Activated effector memory CD4-positive, alpha-beta T cell treated with anti-CD3 and anti-CD28 coated beads, Interleukin-2, amount 50 U/mL, for 16 hours (primary cell): ENCODE data around the gene MRGPRX4.
"Not testable (repeated sequence)": the region's sequence is repeated elsewhere in the genome, so short reads cannot be mapped to it uniquely, and the experiment has no call there.

Experiments used
- DNase-seq: peaks from one replicate; pipeline ENCODE4 v3.0.0-alpha.2; 2020

The MRGPRX4 gene

GRCh38 chr11:18172666-18173065, at the start of gene MRGPRX4:
Gene MRGPRX4, plus strand, starts transcription at chr11:18172837. Its CDS starts 420 bp downstream, at chr11:18173257.
- no peak for DNase-seq

GRCh38 chr11:18131115-18131514, 41.5 kb upstream of the MRGPRX4 start:
- DNase-seq, result not testable (repeated sequence)

- DNase-seq, result no peak
Observed at GRCh38 chr11:18132341-18132740, 40.3 kb upstream of the MRGPRX4 start, which contains the start of gene MRGPRX3. Gene MRGPRX3, plus strand, starts transcription at chr11:18132571. Its CDS starts 4,632 bp downstream, at chr11:18137203.

DNA sequence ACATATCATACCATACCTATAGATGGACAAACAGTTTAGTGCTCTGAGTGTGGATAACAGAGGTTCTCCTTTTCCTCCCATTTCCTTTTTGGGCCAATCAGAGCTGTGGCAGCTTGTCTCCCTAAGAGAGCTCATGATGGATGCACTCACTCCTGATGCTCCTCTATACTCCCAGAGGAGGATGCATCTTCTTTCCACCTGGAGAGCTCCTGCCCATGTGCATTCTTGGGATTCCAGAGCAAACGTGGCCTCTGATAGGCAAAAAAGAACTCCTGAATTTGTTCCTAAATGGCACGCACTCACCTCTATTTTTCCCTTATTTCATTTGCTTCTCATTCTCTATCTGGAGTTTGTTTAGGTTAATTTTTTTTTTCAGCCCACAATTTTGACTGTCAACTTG, 37.3 kb upstream of the MRGPRX4 start:
- DNase-seq, result no peak

- no peak for DNase-seq
Observed at GRCh38 chr11:18137186-18137800, 35.3 kb upstream of the MRGPRX4 start.

DNA sequence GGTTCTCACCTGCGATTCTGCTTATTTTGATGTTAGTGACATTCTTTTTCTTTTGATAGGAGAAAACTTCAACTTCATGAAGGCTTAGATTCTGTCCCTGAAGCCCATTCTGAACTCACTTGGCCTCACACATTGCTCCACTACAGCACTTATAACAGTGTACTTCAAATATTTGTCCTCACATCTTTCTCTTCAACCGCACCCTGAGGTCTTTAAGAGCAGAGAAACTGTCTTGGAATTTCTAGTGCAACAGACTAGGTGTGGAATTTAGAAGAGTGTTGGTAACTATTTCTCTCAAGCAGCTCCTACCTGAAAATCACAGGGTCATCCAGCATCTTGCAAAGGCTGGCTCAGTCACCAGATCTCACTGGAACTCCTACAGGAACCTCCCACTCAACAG, 32.5 kb upstream of the MRGPRX4 start:
- DNase-seq, result no peak

- no peak for DNase-seq
Observed at GRCh38 chr11:18144243-18144642, 28.4 kb upstream of the MRGPRX4 start.

GRCh38 chr11:18145025-18145424, 27.6 kb upstream of the MRGPRX4 start:
- no peak for DNase-seq

- no peak for DNase-seq
Observed at GRCh38 chr11:18145837-18146236, 26.8 kb upstream of the MRGPRX4 start.

DNA sequence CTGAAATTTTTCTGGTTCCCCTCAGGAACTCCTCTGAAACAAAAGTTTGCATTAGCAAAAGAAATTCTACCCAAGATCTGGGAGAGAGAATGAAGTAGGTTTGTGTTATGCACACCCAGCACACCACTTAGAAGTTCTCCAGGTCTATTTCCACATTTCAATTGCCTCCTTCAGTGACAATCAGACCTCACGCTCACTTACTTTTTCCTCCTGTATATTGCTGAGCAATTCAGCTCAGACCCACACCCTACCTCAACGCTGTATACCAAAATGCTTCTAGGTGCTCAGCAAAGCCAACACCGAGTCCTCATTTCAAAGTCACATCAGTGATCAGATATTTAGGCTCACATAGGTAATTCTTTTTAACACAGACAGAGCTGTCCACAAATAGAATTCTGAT, 21.1 kb upstream of the MRGPRX4 start:
- no peak for DNase-seq

GRCh38 chr11:18168372-18168771, 4.3 kb upstream of the MRGPRX4 start:
- no peak for DNase-seq

DNA sequence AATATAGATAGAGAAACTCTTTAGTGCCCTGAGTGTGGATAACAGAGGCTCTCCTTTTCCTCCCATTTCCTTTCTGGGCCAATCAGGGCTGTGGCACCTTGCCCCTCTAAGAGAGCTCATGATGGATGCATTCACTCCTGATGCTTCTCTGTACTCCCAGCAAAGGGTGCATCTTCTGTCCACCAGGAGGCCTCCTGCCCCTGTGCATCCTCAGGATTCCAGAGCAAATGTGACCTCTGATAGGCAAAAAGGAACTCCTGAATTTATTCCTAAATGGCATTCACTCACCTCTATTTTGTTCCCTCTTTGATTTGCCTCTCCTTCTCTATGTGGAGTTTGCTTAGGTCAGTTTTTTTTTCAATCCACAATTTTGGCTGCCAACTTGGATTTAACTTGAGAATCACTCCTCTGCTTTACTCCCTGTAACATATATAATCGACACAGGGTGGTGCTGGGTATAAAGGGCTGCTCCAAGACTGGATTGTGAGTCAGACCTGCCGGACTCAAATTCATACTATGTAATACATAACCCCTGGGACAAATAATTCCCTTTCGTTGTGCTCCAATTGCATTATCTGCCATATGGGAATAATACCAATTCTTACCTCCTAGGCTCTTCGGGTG, 1.1 kb upstream of the MRGPRX4 start:
- DNase-seq, result no peak

GRCh38 chr11:18173225-18173866, 709 bp downstream of the MRGPRX4 start:
- DNase-seq, result no peak

DNA sequence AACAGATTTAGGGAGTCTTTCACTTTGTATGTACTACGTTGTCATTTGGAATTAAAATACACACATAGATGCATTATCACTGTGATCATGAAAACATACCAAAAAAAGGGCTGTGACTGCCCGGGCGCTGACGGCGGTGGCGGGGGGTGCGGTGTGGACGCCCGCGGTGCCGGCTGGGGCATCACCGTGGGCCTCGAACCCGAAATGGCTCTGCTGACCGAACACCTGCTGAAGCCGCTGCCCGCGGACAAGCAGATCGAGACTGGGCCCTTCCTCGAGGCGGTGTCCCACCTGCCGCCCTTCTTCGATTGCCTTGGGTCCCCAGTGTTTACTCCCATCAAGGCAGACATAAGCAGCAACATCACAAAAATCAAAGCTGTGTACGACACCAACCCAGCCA, 16.2 kb downstream of the MRGPRX4 start:
- DNase-seq, result no peak

GRCh38 chr11:18189476-18190245, 17.0 kb downstream of the MRGPRX4 start:
- DNase-seq, result not testable (repeated sequence)

DNA sequence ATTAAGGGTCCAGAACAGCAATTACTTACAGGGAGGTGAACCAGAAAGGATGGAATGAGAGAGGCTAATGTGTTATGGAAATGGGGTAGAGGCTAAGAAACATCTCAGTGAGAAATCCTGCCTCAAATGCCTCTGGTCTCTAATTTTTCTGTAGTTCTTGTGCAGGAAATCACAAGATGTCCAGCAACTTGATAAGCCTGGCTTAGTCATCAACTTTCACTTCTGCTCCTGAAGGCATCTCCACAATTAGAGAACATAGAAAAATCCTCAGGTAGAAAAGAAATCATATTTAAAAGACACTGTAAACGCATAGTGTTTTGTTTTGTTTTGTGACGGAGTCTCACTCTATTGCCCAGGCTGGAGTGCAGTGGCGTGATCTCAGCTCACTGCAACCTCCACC, 18.7 kb downstream of the MRGPRX4 start:
- DNase-seq, result no peak

DNA sequence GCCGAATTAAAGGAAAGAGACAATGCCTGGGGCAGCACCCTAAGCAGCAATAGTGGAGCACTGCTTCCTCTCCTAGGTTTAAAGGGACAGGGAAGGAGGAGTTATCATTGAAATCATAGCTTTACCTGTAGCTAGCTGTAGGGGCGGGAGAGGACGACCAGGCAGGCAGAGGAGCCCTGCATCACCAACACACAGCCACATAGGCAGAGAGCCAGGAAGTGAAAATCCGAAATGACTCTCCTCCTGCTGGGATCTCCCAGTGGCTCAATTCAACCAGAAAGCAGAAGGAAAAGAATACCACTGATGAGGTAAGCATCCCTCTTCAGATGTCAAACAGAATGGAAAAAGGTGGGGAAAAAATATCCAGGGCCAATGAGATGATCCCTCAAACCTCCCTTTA, 20.4 kb downstream of the MRGPRX4 start:
- DNase-seq, result no peak

DNA sequence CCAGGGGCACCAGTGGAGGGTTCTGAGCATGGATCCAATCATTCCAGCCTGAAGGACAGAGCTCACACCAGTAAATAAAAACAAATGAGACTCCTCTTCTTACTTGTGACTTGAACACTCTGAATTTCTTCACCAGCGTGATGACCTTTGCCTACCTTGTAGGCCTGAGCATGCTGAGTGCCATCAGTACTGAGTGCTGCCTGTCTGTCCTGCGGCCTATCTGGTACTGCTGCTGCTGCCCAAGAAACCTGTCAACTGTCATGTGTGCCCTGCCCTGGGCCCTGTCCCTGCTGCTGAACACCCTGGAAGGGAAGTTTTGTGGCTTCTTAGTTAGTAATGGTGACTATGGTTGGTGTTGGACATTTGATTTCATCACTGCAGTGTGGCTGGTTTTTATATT, 23.9 kb downstream of the MRGPRX4 start:
- no peak for DNase-seq

- DNase-seq, result not testable (repeated sequence)
Observed at GRCh38 chr11:18197738-18198137, 25.1 kb downstream of the MRGPRX4 start.

DNA sequence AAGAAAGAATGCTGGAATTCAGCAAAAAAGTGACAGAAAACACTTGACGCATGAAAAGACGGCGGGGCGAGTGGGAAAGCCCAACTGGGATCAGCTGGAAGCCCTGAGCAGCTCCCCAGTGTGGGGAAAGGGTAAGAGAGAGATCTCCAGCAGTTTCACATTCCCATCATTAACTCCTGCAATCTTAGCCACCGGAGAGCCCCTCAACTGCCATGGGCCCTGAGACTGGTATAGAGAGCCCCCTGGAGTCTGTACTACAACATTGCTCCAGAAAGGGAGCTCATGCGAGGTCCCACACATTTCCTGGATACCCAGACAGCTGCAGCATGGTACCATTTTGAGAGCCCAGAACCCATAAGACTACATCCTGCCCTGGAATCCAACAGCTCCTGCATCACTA, 31.1 kb downstream of the MRGPRX4 start:
- DNase-seq, result no peak

DNA sequence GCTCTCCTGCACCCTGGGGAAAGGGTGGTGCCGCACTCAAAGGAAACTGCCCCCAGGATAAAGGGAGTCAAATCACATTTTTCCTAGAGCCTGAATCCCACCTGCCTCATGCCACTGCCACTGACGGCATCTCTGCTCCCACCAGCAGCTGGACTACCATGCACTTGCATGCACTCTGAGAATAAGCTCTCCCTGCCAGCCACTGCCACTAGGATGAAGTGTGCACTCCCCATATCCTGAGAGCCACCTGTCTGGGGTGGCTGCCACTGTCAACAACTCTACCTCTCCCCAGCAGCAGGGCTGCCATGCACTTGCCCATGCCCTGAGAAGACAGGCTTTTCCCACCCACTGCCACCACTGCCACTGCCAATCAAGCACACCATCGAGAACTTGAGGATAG, 31.6 kb downstream of the MRGPRX4 start:
- no peak for DNase-seq

DNA sequence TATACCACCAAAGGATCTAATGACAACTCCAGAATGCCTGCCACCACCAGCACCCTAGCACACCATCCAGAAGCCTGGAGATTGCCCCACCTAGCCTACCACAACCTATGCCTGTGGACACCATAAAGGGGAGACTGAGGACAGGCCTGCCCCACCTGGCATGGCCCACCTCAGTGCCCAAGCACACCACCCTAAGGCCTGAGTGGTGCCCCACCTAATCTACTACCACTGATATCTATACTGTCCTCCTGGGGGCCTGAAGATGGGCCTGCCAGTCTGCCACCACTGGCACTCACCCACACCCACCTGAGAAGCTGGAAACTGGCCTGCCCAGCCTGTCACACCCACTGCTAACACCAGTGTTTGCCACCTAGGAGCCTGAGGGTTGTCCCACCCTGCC, 32.1 kb downstream of the MRGPRX4 start:
- no peak for DNase-seq

DNA sequence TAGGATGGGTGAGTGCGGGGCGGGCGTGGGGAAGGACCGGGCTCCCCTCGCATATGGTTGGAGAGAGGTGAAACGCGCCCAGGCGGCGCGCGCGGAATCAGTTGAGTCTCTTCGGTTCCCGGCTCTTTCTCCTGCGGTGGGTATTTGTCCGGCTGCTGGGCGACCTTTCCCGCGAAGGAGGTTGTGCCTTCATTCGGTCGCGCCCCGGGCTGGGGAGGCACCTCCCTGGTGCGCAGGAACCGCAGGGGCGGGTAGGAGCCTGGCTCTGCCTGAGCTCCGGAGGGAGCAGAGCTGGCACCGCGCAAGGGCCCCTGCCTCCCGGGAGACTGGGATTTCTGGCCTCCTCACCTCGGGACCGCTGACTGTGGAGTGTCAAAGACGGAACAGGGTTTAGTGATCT, 36.4 kb downstream of the MRGPRX4 start:
- no peak for DNase-seq
